Measurements from ENCODE around the gene FSHR. TPM values are rescaled to one million over a fixed set of nuclear protein-coding genes. Genes with fewer than 3 reads are reported as not detected.

The FSHR gene
- total and polyA plus RNA-seq, 2 of the 8 experiments (the other 6 are each of a cell fraction or from before 2014, with no cell fraction given) = not detected

GRCh38 chr2:48941456-48941855 lies 212.9 kb downstream of the FSHR start (continued):
- TF ChIP-seq, protein P1, sequence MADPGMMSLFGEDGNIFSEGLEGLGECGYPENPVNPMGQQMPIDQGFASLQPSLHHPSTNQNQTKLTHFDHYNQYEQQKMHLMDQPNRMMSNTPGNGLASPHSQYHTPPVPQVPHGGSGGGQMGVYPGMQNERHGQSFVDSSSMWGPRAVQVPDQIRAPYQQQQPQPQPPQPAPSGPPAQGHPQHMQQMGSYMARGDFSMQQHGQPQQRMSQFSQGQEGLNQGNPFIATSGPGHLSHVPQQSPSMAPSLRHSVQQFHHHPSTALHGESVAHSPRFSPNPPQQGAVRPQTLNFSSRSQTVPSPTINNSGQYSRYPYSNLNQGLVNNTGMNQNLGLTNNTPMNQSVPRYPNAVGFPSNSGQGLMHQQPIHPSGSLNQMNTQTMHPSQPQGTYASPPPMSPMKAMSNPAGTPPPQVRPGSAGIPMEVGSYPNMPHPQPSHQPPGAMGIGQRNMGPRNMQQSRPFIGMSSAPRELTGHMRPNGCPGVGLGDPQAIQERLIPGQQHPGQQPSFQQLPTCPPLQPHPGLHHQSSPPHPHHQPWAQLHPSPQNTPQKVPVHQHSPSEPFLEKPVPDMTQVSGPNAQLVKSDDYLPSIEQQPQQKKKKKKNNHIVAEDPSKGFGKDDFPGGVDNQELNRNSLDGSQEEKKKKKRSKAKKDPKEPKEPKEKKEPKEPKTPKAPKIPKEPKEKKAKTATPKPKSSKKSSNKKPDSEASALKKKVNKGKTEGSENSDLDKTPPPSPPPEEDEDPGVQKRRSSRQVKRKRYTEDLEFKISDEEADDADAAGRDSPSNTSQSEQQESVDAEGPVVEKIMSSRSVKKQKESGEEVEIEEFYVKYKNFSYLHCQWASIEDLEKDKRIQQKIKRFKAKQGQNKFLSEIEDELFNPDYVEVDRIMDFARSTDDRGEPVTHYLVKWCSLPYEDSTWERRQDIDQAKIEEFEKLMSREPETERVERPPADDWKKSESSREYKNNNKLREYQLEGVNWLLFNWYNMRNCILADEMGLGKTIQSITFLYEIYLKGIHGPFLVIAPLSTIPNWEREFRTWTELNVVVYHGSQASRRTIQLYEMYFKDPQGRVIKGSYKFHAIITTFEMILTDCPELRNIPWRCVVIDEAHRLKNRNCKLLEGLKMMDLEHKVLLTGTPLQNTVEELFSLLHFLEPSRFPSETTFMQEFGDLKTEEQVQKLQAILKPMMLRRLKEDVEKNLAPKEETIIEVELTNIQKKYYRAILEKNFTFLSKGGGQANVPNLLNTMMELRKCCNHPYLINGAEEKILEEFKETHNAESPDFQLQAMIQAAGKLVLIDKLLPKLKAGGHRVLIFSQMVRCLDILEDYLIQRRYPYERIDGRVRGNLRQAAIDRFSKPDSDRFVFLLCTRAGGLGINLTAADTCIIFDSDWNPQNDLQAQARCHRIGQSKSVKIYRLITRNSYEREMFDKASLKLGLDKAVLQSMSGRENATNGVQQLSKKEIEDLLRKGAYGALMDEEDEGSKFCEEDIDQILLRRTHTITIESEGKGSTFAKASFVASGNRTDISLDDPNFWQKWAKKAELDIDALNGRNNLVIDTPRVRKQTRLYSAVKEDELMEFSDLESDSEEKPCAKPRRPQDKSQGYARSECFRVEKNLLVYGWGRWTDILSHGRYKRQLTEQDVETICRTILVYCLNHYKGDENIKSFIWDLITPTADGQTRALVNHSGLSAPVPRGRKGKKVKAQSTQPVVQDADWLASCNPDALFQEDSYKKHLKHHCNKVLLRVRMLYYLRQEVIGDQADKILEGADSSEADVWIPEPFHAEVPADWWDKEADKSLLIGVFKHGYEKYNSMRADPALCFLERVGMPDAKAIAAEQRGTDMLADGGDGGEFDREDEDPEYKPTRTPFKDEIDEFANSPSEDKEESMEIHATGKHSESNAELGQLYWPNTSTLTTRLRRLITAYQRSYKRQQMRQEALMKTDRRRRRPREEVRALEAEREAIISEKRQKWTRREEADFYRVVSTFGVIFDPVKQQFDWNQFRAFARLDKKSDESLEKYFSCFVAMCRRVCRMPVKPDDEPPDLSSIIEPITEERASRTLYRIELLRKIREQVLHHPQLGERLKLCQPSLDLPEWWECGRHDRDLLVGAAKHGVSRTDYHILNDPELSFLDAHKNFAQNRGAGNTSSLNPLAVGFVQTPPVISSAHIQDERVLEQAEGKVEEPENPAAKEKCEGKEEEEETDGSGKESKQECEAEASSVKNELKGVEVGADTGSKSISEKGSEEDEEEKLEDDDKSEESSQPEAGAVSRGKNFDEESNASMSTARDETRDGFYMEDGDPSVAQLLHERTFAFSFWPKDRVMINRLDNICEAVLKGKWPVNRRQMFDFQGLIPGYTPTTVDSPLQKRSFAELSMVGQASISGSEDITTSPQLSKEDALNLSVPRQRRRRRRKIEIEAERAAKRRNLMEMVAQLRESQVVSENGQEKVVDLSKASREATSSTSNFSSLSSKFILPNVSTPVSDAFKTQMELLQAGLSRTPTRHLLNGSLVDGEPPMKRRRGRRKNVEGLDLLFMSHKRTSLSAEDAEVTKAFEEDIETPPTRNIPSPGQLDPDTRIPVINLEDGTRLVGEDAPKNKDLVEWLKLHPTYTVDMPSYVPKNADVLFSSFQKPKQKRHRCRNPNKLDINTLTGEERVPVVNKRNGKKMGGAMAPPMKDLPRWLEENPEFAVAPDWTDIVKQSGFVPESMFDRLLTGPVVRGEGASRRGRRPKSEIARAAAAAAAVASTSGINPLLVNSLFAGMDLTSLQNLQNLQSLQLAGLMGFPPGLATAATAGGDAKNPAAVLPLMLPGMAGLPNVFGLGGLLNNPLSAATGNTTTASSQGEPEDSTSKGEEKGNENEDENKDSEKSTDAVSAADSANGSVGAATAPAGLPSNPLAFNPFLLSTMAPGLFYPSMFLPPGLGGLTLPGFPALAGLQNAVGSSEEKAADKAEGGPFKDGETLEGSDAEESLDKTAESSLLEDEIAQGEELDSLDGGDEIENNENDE (IDR thresholded peaks at IDR 0.05; ENCODE audit: insufficient replicate concordance, low read length) = no peak
- no peak for TF ChIP-seq CTBP2 (IDR thresholded peaks at IDR 0.05; ENCODE audit: borderline replicate concordance, insufficient read depth, insufficient read length, low read length)
- TF ChIP-seq, protein P2, sequence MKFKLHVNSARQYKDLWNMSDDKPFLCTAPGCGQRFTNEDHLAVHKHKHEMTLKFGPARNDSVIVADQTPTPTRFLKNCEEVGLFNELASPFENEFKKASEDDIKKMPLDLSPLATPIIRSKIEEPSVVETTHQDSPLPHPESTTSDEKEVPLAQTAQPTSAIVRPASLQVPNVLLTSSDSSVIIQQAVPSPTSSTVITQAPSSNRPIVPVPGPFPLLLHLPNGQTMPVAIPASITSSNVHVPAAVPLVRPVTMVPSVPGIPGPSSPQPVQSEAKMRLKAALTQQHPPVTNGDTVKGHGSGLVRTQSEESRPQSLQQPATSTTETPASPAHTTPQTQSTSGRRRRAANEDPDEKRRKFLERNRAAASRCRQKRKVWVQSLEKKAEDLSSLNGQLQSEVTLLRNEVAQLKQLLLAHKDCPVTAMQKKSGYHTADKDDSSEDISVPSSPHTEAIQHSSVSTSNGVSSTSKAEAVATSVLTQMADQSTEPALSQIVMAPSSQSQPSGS (IDR thresholded peaks at IDR 0.05; ENCODE audit: low read length) = no peak
